CD14-positive monocyte (primary cell): ENCODE results near the gene WDR35. TPM values are rescaled to one million over a fixed set of nuclear protein-coding genes. Genes with fewer than 3 reads are reported as not detected.

Source experiments
- DNase-seq, 3 donors: peaks; one replicate each; pipeline ENCODE4 v3.0.0-alpha.2; 2011 to 2022
- H2AFZ ChIP-seq: 2 replicates; pipeline ENCODE4 v1.6.0; 2012; ENCODE audit warnings: mild to moderate bottlenecking, low read depth, low read length, inconsistent platforms; ENCODE audit not compliant: insufficient read depth, poor library complexity, severe bottlenecking
- H3K27ac ChIP-seq, 2 donors: 1 replicate in 1 of 2; 2 replicates in 1 of 2; pipeline ENCODE4 v1.5.1; 2012 to 2013; ENCODE audit warnings: low read length in 2 of 2, control low read depth in 1 of 2, inconsistent platforms in 1 of 2, low read depth in 1 of 2, mild to moderate bottlenecking in 1 of 2
- H3K27me3 ChIP-seq, 2 donors: one replicate each; pipeline versions ENCODE4 v1.6.0 to v1.6.1; 2011 to 2013; ENCODE audit warnings: low read length in 2 of 2; ENCODE audit not compliant: control insufficient read depth in 2 of 2, insufficient read depth in 2 of 2
- H3K36me3 ChIP-seq, 2 donors: replicated peaks in 1 of 2; 1 replicate in 1 of 2; 2 replicates in 1 of 2; pipeline versions ENCODE4 v1.5.1 to v1.6.1; 2012 to 2013; ENCODE audit warnings: low read length in 2 of 2, control low read depth in 1 of 2, inconsistent platforms in 1 of 2, mild to moderate bottlenecking in 1 of 2; ENCODE audit not compliant: insufficient read depth in 2 of 2, control insufficient read depth in 1 of 2
- H3K4me1 ChIP-seq, 2 donors: 1 replicate in 1 of 2; 2 replicates in 1 of 2; pipeline versions ENCODE4 v1.5.1 to v1.6.1; 2012 to 2013; ENCODE audit warnings: low read length in 2 of 2, control low read depth in 1 of 2, inconsistent platforms in 1 of 2, mild to moderate bottlenecking in 1 of 2, moderate library complexity in 1 of 2; ENCODE audit not compliant: insufficient read depth in 2 of 2, control insufficient read depth in 1 of 2
- H3K4me2 ChIP-seq: replicated peaks from 2 replicates; pipeline ENCODE3; 2012; ENCODE audit warnings: low read length, moderate library complexity, mild to moderate bottlenecking; ENCODE audit not compliant: poor library complexity, severe bottlenecking; ENCODE audit errors: extremely low read depth
- H3K4me3 ChIP-seq, 3 experiments: fragments of 200-600 bp in 1 of 3; sonication (generic) in 1 of 3; replicated peaks in 1 of 3; 1 replicate in 2 of 3; 2 replicates in 1 of 3; pipeline ENCODE4 v1.5.1; 2011 to 2013; ENCODE audit warnings: low read length in 3 of 3, mild to moderate bottlenecking in 3 of 3, control low read depth in 2 of 3, low read depth in 2 of 3, inconsistent platforms in 1 of 3, moderate library complexity in 1 of 3
- H3K79me2 ChIP-seq: 2 replicates; pipeline ENCODE4 v1.6.0; 2012; ENCODE audit warnings: mild to moderate bottlenecking, control low read depth, inconsistent platforms, low read length, moderate library complexity; ENCODE audit not compliant: insufficient read depth
- H3K9ac ChIP-seq: 2 replicates; pipeline ENCODE4 v1.6.0; 2017; ENCODE audit warnings: low read length, mild to moderate bottlenecking; ENCODE audit not compliant: insufficient read depth, poor library complexity, severe bottlenecking
- H3K9me3 ChIP-seq, 2 donors: replicated peaks in 1 of 2; 1 replicate in 1 of 2; 2 replicates in 1 of 2; pipeline versions ENCODE4 v1.5.1 to v1.6.1; 2012 to 2013; ENCODE audit warnings: low read length in 2 of 2, control low read depth in 1 of 2; ENCODE audit not compliant: control insufficient read depth in 1 of 2, insufficient read depth in 1 of 2
- H4K20me1 ChIP-seq: 2 replicates; pipeline ENCODE4 v1.6.0; 2012; ENCODE audit warnings: mild to moderate bottlenecking, low read length, control low read depth, moderate library complexity; ENCODE audit not compliant: insufficient read depth
- H3K27ac Mint-ChIP-seq, 7 donors: one replicate each; pipeline ENCODE4 v1.8.0; 2020; ENCODE audit warnings: mild to moderate bottlenecking in 7 of 7, mixed read lengths in 7 of 7, moderate library complexity in 6 of 7, inconsistent platforms in 2 of 7
- H3K27me3 Mint-ChIP-seq, 3 donors: one replicate each; pipeline ENCODE4 v1.8.0; 2021 to 2022; ENCODE audit warnings: low read depth in 3 of 3, mild to moderate bottlenecking in 3 of 3, mixed read lengths in 3 of 3, moderate library complexity in 3 of 3, inconsistent platforms in 1 of 3
- H3K36me3 Mint-ChIP-seq, 2 donors: one replicate each; pipeline ENCODE4 v1.8.0; 2020; ENCODE audit warnings: mixed read lengths in 2 of 2, inconsistent platforms in 1 of 2, mild to moderate bottlenecking in 1 of 2
- H3K4me1 Mint-ChIP-seq: one replicate; pipeline ENCODE4 v1.8.0; 2020; ENCODE audit warnings: mild to moderate bottlenecking, mixed read lengths
- H3K4me3 Mint-ChIP-seq, 2 donors: one replicate each; pipeline ENCODE4 v1.8.0; 2020; ENCODE audit warnings: mild to moderate bottlenecking in 2 of 2, mixed read lengths in 2 of 2, moderate library complexity in 1 of 2
- H3K9me3 Mint-ChIP-seq, 7 donors: one replicate each; pipeline ENCODE4 v1.8.0; 2020 to 2022; ENCODE audit warnings: mixed read lengths in 7 of 7, mild to moderate bottlenecking in 6 of 7, moderate library complexity in 6 of 7, inconsistent platforms in 2 of 7
- WGBS: methylation state at CpG from one replicate; pipeline ENCODE4 v1.1.5; 2013; ENCODE audit warnings: missing lambda C conversion rate; ENCODE audit not compliant: insufficient coverage; 5-methylcytosine and 5-hydroxymethylcytosine counted together
- intact Hi-C, 2 donors: fragments of 100-400 bp; cut with micrococcal nuclease; formaldehyde crosslinking; loops; one replicate each; pipeline versions ENCODE4 v1.15.0 to v1.15.1; 2023
- polyA plus RNA-seq, 3 donors: library from polyadenylated mRNA; depleted of rRNA in 1 of 3; unstranded in 2 of 3; stranded (reverse) in 1 of 3; fragments of 300-500 nt in 2 of 3; fragments of >200 nt in 1 of 3; fragmentation: Illumina TruSeq in 2 of 3; gene quantifications; 1 replicate in 2 of 3; 2 replicates in 1 of 3; pipeline ENCODE4 v1.2.3, GENCODE V29; 2012 to 2021
- TF ChIP-seq, protein P1 (sequence below): fragments of 200-600 bp; IDR thresholded peaks from one replicate; pipeline ENCODE4 v1.8.0; 2022; ENCODE audit warnings: antibody characterized with exemption, mild to moderate bottlenecking

Gene WDR35
- polyA plus RNA-seq, 3 donors: 0.28 to 1.0 (median 0.67) TPM

DNA sequence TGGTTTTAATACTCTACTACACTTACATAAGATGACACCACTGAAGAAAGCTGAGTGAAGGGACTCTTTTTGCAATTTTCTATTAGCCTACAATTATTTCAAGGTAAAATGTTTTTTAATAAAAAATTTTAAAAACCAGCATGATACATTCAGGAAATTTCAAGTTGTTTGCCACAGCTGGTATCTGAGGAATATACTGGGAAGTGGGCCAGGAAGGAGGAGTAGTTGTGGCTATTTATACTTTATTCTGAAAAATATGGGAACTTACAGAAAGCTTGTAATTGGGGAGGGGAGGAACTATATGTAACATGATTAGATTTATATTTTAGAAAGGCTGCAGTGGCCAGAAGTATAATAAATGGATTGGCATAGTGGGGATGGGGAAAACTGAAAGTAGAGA lies 40.8 kb downstream of the WDR35 start:
- Histone ChIP-seq H2AFZ (no peak overlapping the region), H3K27me3 (no peaks in the 10 kb centered on the region), H3K36me3 (no peaks in the 10 kb centered on the region), H4K20me1 (no peaks in the 10 kb centered on the region), H3K9ac (no peak overlapping the region), H3K79me2 (no peaks in the 10 kb centered on the region), H3K4me2 (no peak overlapping the region), H3K4me1 (no peaks in the 10 kb centered on the region), H3K4me3 (no peak overlapping the region), H3K27ac (no peak overlapping the region), H3K9me3 (no peaks in the 10 kb centered on the region)
- Mint-ChIP-seq H3K4me1 (no peaks in the 10 kb centered on the region), H3K4me3 (no peak overlapping the region), H3K27ac (no peak overlapping the region), H3K9me3 (no peaks in the 10 kb centered on the region), H3K36me3 (no peaks in the 10 kb centered on the region), H3K27me3 (no peaks in the 10 kb centered on the region)
- TF ChIP-seq, protein P1, sequence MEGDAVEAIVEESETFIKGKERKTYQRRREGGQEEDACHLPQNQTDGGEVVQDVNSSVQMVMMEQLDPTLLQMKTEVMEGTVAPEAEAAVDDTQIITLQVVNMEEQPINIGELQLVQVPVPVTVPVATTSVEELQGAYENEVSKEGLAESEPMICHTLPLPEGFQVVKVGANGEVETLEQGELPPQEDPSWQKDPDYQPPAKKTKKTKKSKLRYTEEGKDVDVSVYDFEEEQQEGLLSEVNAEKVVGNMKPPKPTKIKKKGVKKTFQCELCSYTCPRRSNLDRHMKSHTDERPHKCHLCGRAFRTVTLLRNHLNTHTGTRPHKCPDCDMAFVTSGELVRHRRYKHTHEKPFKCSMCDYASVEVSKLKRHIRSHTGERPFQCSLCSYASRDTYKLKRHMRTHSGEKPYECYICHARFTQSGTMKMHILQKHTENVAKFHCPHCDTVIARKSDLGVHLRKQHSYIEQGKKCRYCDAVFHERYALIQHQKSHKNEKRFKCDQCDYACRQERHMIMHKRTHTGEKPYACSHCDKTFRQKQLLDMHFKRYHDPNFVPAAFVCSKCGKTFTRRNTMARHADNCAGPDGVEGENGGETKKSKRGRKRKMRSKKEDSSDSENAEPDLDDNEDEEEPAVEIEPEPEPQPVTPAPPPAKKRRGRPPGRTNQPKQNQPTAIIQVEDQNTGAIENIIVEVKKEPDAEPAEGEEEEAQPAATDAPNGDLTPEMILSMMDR: no peak
- no peak for DNase-seq
- intact Hi-C loops: no loop called here

DNA sequence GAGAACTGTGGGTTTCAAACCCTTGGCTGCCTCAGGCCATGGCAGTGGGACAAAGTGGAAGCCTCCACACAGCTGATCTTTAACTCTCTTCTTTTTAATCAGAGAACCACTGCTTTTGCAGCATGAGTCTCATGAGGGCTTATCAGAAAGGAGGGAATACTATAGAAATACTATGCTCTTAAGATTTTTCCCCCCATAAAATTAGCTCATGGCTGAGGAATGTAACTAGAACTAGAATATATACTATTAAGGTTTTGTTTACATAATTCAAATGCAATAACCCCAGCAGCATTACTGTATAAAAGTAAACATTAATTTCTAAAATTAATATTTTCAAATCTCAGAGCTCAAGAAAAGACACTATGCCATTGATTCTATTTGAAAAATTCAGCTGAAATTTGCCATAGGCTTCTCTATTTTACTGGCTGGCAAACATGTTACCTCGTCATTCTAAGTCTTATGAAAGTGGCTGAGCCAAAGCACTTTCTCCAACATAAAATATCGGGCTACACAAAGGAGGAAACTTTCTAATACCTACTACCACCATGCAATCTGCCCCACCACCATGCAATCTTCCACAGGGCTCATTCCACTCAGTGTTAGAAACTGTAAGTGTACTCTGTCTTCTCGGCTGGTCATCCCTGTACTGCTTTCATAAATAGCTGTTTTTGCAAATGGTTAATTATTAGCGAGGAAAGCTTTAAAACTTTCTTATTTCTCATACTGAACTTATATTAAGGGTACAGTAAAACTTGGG lies 42.5 kb downstream of the WDR35 start:
- H3K27me3 ChIP-seq: no peaks in the 10 kb centered on the region
- H4K20me1 ChIP-seq: no peaks in the 10 kb centered on the region
- Mint-ChIP-seq H3K27ac (no peak overlapping the region), H3K27me3 (no peaks in the 10 kb centered on the region), H3K4me3 (no peak overlapping the region), H3K9me3 (no peaks in the 10 kb centered on the region), H3K36me3 (peaks cover 0 to 1% of the 10 kb centered on the region in 2 donors), H3K4me1 (no peaks in the 10 kb centered on the region)
- H2AFZ ChIP-seq: no peak overlapping the region
- WGBS: 79% methylated on average over 2 of the region's 4 CpGs
- no peak overlapping the region for H3K27ac ChIP-seq
- H3K79me2 ChIP-seq: no peaks in the 10 kb centered on the region
- H3K36me3 ChIP-seq: no peaks in the 10 kb centered on the region
- no peak overlapping the region for H3K4me3 ChIP-seq
- no peaks in the 10 kb centered on the region for H3K9me3 ChIP-seq
- TF ChIP-seq, protein P1: no peak
- no peak overlapping the region for H3K9ac ChIP-seq
- H3K4me2 ChIP-seq: no peak overlapping the region
- H3K4me1 ChIP-seq: no peaks in the 10 kb centered on the region
- intact Hi-C loops: no loop called here
- DNase-seq: no peak
